WI38 (cell line): ENCODE data around the gene ARHGEF16.

Experiments
- H3K4me3 ChIP-seq: 2 replicates; pipeline ENCODE4 v1.5.1; 2011; ENCODE audit warnings: low read depth, mild to moderate bottlenecking, control low read depth, low read length
- TF ChIP-seq, protein P1 (sequence below): IDR thresholded peaks from 2 replicates; pipeline ENCODE4 v1.5.1; 2012; ENCODE audit warnings: low read depth, mild to moderate bottlenecking, control low read depth, low read length

Gene ARHGEF16

GRCh38 chr1:3524556-3525203, 70.2 kb downstream of the ARHGEF16 start:
- H3K4me3 ChIP-seq: no peak overlapping the region
- TF ChIP-seq, protein P1, sequence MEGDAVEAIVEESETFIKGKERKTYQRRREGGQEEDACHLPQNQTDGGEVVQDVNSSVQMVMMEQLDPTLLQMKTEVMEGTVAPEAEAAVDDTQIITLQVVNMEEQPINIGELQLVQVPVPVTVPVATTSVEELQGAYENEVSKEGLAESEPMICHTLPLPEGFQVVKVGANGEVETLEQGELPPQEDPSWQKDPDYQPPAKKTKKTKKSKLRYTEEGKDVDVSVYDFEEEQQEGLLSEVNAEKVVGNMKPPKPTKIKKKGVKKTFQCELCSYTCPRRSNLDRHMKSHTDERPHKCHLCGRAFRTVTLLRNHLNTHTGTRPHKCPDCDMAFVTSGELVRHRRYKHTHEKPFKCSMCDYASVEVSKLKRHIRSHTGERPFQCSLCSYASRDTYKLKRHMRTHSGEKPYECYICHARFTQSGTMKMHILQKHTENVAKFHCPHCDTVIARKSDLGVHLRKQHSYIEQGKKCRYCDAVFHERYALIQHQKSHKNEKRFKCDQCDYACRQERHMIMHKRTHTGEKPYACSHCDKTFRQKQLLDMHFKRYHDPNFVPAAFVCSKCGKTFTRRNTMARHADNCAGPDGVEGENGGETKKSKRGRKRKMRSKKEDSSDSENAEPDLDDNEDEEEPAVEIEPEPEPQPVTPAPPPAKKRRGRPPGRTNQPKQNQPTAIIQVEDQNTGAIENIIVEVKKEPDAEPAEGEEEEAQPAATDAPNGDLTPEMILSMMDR: no peak

DNA sequence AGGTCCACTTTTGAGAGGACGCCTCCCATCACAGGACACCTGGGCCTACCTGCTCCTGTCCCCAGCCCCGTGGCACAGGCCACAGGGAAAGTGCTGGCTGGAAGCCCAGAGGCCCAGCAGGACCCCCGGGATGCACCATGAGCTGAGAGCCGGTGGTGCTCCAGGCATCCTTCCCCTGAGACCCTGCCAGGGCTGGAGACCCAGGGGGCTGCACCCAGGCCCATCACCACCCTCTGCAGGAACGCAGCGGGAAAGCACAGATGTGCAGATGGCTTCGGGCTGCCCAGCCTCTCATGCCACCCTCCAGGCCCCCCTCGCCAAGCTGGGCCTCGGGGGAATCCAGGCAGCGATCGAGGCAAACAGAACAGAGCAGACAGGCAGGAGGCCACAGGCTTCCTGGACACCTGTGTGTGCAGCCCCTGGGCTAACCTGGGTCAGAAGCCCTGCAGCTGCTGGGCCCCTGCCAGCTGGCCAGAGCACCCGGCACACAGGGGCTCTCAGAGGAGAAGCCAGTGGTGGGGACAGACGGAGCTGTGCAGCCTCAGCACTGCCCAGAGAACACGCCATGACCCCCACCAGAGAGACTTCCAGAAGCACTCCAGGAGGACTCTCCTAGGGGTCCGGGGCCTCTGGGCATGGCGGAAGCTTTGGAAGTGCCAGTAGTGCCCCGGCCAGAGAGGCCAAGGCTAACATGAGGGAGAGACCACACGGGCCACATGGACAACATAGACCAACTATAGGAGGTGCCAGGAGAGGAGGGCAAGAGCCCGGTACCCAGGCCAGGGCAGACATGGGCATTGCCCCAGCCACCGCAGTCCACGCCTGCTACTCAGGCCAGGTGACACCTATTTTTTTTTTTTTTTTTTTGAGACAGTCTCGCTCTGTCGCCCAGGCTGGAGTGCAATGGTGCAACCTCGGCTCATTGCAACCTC, 71.4 kb downstream of the ARHGEF16 start:
- TF ChIP-seq, protein P1: no peak
- H3K4me3 ChIP-seq: no peak overlapping the region

GRCh38 chr1:3527774-3528173, 73.3 kb downstream of the ARHGEF16 start:
- TF ChIP-seq, protein P1: no peak
- H3K4me3 ChIP-seq: no peak overlapping the region

DNA sequence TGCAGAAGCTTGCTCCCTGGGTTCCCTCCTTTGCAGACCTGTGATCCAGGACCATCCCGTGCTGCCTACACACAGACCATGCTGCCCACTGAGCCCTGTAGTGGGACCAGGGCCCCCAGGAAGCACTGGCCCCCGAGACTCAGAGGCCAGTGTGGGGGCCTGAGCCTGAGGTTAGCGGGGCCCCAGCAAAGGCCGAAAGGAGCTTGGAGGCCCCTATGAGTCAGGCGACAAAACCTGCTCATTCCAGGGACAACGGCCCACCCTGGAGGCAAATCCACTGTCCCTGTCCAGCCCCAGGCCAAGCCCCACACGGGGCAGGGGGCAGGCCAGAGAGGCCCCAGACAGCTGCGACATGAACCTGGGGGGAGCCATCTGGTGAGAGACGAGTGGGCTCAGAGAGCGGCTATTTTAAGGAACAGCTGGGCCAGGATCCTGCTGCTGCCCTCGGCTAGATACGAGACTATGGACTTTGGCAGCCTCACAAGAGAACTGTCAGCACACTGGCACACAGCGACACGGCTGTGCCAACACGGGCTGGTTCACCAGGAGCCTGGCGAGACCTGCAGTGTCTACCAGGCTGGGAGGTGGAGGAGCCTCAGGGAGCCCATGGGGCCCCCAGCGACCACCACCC, 74.7 kb downstream of the ARHGEF16 start:
- no peak overlapping the region for H3K4me3 ChIP-seq
- TF ChIP-seq, protein P1: no peak

GRCh38 chr1:3530086-3530925, 75.8 kb downstream of the ARHGEF16 start:
- no peak overlapping the region for H3K4me3 ChIP-seq
- TF ChIP-seq, protein P1: no peak
